ENCODE results near the gene ABCG1.
A peak's percentile ranks its signal among the peaks of the same experiment; 100 is the strongest.

The ABCG1 gene

DNA sequence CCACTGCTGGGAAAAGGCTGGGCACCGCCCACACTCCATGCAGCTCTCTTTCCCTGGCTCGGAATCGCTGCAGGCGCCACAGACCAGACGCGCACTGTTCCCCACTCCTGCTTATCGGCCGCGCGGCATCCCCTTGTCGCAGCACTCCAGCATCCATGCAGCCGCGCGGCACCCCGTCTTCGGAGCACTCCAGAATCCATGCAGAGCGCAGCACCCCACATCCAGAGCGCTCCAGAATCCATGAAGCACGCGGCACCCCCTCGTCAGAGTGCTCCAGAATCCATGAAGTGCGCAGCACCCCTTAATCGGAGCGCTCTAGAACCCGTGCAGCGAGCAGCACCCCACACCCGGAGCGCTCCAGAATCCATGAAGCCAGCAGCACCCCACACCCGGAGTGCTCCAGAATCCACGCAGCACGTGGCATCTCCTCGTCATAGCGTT, 86.8 kb downstream of the ABCG1 start:
- H3K27ac ChIP-seq (ENCODE audit: low read depth, low read length): no peak overlapping the region
- WGBS: 96% methylated on average over 33 of the region's 33 CpGs

DNA sequence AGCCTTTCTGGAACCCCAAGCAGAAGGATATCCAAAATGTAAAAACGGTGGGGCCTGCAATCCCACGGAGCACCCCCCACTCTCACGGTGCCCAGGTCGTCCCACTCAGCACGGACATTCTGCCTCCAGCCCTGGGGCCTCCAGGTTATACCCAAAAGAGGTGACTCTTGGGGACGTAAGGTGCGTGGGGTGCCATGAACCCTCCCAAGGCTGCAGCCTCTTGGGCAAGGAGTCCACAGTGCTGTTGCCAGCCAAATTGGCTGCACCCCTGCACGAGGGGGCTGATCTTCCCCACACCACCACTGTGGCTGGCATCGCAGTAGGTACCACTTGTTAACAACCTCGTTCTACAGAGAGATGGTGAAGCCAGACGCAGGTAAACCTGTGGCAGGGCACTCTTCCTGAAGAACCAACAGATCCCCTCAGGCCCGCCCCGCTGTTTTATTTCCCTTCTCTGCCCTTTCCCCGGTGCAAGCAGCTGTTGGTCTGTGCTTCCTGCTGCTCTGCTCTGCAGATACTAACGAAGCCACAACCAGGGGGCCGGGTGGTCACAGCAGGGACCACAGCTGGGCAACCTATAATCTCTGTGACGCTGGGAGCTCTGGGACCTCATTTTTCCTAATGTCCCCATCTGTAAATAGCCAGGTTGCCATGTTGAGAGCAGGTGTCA, 87.6 kb downstream of the ABCG1 start:
- Histone ChIP-seq H3K9ac (ENCODE audit: low read depth, low read length) (no peak overlapping the region), H3K27ac (ENCODE audit: low read depth, low read length) (no peak overlapping the region), H3K27me3 (ENCODE audit: insufficient read depth, low read length) (0 out of 2 replicates have a peak, but pooled peaks cover 4% of the 10 kb centered on the region), H3K4me3 (ENCODE audit: low read length) (no peak overlapping the region), H3K9me3 (ENCODE audit: insufficient read depth, low read depth, low read length) (no peaks in the 10 kb centered on the region), H3K4me1 (ENCODE audit: insufficient read depth, low read length) (no peaks in the 10 kb centered on the region), H3K36me3 (ENCODE audit: insufficient read depth, low read length) (no peaks in the 10 kb centered on the region)
- 88% methylated on average over 17 of the region's 17 CpGs for WGBS

More for the DNA sequence above, 86.8 kb downstream of the ABCG1 start:
- Histone ChIP-seq H3K9ac (ENCODE audit: low read depth, low read length) (no peak overlapping the region), H3K4me1 (ENCODE audit: insufficient read depth, low read length) (no peaks in the 10 kb centered on the region), H3K4me3 (ENCODE audit: low read length) (no peak overlapping the region), H3K27me3 (ENCODE audit: insufficient read depth, low read length) (0 out of 2 replicates have a peak, but pooled peaks cover 4% of the 10 kb centered on the region), H3K9me3 (ENCODE audit: insufficient read depth, low read depth, low read length) (no peaks in the 10 kb centered on the region), H3K36me3 (ENCODE audit: insufficient read depth, low read length) (no peaks in the 10 kb centered on the region)

DNA sequence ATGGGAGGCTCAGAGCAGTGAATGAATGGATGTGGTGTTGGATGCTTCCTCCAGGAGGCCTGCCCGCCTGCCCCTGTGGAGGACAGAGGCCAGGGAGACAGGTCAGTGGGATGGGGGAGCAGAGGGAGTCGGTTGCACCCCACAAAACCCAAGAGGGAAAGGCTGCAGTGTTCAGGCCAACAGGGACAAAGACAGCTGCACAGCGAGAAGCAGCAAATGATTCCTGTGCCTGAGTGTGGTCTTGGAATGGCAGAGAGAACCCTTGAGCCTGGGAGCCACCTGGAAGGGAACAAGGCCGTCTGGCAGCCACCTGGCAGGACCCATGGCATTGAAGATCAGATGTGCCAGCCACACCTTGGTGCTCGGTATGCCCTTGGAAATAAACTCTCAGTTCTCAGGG, 88.2 kb downstream of the ABCG1 start:
- Histone ChIP-seq H3K27ac (ENCODE audit: low read depth, low read length) (no peak overlapping the region), H3K9me3 (ENCODE audit: insufficient read depth, low read depth, low read length) (no peaks in the 10 kb centered on the region), H3K36me3 (ENCODE audit: insufficient read depth, low read length) (no peaks in the 10 kb centered on the region), H3K4me3 (ENCODE audit: low read length) (no peak overlapping the region), H3K27me3 (ENCODE audit: insufficient read depth, low read length) (0 out of 2 replicates have a peak, but pooled peaks cover 4% of the 10 kb centered on the region), H3K4me1 (ENCODE audit: insufficient read depth, low read length) (no peaks in the 10 kb centered on the region), H3K9ac (ENCODE audit: low read depth, low read length) (no peak overlapping the region)
- WGBS: 90% methylated on average over 5 of the region's 5 CpGs

DNA sequence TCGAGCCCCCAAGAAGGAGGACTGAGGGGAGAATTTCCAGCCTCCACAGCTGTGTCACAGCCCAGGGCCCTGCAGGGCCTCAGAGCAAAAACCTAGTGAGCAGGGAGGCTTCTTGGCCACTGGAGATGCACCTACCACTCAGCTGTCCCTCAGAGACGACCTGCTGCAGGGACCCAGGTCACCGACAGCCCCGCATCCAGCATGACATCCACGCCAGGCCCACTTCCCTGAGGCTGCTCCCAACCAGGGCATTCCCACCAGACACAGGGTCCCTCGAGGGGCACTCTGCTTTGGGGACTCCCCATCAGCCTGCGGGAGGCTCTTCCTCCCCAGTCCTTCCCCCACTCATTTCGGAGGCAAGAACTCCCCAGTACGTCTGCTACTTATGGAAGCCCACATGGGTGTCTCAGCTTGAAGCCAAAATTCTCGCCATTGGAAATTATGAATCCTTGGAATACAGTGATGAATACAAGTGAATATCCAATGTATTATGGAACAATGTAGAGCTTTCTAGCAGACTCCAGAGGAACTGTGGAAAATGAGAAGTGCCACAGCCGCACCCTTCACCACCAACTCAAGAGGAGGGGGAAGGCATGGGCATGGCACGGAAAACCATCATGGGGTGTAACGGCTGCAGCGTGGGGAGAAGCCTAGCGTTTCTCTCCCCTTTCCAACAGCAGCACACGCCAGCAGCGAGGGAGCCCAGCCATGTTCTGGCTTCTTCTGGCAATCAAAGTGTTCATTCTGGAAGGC, 89.4 kb downstream of the ABCG1 start:
- Histone ChIP-seq H3K9ac (ENCODE audit: low read depth, low read length) (no peak overlapping the region), H3K36me3 (ENCODE audit: insufficient read depth, low read length) (no peaks in the 10 kb centered on the region), H3K4me1 (ENCODE audit: insufficient read depth, low read length) (peaks cover 3% of the 10 kb centered on the region), H3K4me3 (ENCODE audit: low read length) (no peak overlapping the region), H3K27me3 (ENCODE audit: insufficient read depth, low read length) (0 out of 2 replicates have a peak, but pooled peaks cover 4% of the 10 kb centered on the region), H3K27ac (ENCODE audit: low read depth, low read length) (no peak overlapping the region), H3K9me3 (ENCODE audit: insufficient read depth, low read depth, low read length) (no peaks in the 10 kb centered on the region)
- WGBS: 92% methylated on average over 17 of the region's 17 CpGs

DNA sequence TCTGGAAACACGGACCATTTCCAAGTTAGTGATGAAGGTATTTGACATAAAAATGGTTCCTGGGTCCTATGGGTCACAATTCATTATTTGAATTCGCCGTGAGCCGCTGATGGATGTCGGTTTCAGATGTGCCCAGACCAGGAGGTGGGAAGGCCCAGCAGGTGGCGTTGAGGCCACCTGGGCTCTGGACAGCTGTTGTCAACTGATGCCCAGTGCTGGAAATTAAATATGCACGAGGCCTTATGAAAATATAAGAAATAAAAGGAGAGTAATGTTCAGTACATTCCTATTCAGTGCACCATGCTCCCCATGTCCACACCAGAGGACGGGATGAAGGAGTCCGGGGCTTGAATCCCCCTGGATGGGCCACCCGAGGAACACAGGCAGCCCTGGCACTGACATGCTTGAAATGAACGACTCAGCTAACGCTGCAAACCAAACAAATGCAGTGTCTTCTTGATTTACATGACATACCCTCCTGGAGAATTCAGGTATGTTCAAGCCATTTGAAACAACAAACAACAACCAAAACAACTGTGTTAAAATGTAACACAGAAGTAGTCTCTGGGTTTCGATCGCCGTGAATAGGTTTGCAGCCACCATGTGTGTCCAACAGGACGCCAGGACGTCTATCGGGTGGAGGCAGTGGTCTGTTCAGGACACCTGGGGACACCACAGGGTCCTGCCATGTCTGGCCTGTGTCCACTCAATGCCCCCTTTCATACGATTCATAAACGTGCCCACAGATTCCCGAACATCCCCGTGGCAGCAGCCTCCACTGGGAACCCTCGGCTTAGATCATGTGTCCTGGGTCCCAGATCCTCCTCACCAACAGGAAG, 90.2 kb downstream of the ABCG1 start:
- no peak overlapping the region for H3K27ac ChIP-seq (ENCODE audit: low read depth, low read length)
- H3K9ac ChIP-seq (ENCODE audit: low read depth, low read length): no peak overlapping the region
- H3K9me3 ChIP-seq (ENCODE audit: insufficient read depth, low read depth, low read length): no peaks in the 10 kb centered on the region
- H3K4me1 ChIP-seq (ENCODE audit: insufficient read depth, low read length): peaks cover 10% of the 10 kb centered on the region
- no peak overlapping the region for H3K4me3 ChIP-seq (ENCODE audit: low read length)
- WGBS: 66% methylated on average over 23 of the region's 23 CpGs
- 0 out of 2 replicates have a peak, but pooled peaks cover 4% of the 10 kb centered on the region for H3K27me3 ChIP-seq (ENCODE audit: insufficient read depth, low read length)
- H3K36me3 ChIP-seq (ENCODE audit: insufficient read depth, low read length): no peaks in the 10 kb centered on the region

DNA sequence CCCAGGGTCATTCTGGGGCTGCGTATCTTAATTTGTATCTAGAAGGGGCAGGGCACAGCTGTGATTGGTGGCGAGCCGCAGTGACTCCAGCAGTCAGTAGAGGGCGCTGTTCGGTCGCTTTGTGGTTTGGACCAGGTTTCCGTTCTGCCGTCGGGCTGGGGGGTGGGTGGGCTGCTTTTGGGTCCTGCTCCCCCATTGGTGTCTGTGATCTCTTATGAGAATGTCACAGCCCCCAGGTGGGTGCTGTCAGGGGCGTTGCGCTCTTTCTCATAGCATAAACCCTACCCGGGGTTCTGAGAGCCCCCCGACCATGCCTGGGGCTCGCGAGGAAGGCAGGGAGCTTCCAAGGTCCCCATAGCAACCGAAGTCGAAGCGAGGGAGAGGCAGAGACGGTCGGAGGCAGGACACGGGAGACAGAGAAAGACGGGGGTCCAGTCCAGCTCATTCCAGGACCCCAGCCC, 90.8 kb downstream of the ABCG1 start:
- H3K36me3 ChIP-seq (ENCODE audit: insufficient read depth, low read length): no peaks in the 10 kb centered on the region
- WGBS: 20% methylated on average over 22 of the region's 22 CpGs
- H3K9ac ChIP-seq (ENCODE audit: low read depth, low read length): no peak overlapping the region

DNA sequence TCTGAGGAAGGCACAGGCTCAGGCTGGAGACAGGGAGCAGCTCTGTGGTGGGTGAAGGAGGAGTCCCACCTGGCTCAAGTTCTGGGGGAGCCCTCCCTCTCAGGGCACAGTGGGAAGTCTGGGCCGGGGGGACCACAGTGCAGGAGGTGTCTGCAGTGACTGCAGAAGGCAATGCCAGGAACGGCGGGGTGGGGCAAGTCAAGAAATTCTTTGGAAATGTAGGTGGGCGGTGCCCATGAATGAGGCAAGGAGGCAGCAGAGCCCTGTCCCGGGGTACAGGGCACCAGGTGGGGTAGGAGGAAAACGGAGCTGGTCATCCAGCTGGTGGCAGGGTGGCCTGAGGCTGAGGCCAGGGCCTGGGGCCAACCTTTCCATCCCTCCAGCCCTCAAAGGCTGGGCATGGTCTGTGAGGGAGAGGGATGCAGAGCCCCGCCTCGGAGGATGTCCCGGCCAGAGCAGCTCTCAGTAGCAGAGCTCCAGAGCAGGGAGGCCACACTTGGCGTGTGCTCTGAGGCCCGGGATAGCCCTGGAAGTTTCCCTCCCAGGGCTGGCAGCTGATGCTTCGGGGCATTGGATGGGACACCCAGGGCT, 91.6 kb downstream of the ABCG1 start:
- 87% methylated on average over 12 of the region's 12 CpGs for WGBS
- Histone ChIP-seq H3K27ac (ENCODE audit: low read depth, low read length) (no peak overlapping the region), H3K9ac (ENCODE audit: low read depth, low read length) (no peak overlapping the region), H3K4me1 (ENCODE audit: insufficient read depth, low read length) (peaks cover 10% of the 10 kb centered on the region), H3K36me3 (ENCODE audit: insufficient read depth, low read length) (no peaks in the 10 kb centered on the region), H3K27me3 (ENCODE audit: insufficient read depth, low read length) (0 out of 2 replicates have a peak, but pooled peaks cover 4% of the 10 kb centered on the region), H3K4me3 (ENCODE audit: low read length) (no peak overlapping the region), H3K9me3 (ENCODE audit: insufficient read depth, low read depth, low read length) (no peaks in the 10 kb centered on the region)

More for the DNA sequence above, 90.8 kb downstream of the ABCG1 start:
- no peaks in the 10 kb centered on the region for H3K9me3 ChIP-seq (ENCODE audit: insufficient read depth, low read depth, low read length)
- peak overlapping the region; percentile 31 for H3K4me3 ChIP-seq (ENCODE audit: low read length)
- H3K4me1 ChIP-seq (ENCODE audit: insufficient read depth, low read length): peaks cover 10% of the 10 kb centered on the region
- H3K27ac ChIP-seq (ENCODE audit: low read depth, low read length): no peak overlapping the region
- 0 out of 2 replicates have a peak, but pooled peaks cover 4% of the 10 kb centered on the region for H3K27me3 ChIP-seq (ENCODE audit: insufficient read depth, low read length)

DNA sequence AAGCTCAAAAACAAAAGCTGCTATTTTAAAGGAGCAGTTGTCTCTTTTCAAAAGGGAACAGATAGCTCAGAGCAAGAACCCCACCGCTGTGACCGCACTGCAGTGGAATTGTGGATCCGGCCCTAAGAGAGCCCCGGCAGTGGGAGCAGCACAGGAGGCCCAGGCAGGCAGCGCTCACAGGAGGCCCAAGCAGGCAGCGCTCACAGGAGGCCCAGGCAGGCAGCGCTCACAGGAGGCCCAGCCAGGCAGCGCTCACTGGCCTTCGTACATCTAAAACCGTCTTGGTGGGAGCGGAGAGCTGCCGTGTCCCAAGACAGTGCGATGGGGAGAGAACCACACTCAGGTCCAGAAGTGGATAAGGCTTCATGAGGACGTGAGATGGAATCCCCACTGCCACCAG, 92.2 kb downstream of the ABCG1 start:
- no peak overlapping the region for H3K27ac ChIP-seq (ENCODE audit: low read depth, low read length)
- 0 out of 2 replicates have a peak, but pooled peaks cover 4% of the 10 kb centered on the region for H3K27me3 ChIP-seq (ENCODE audit: insufficient read depth, low read length)
- H3K36me3 ChIP-seq (ENCODE audit: insufficient read depth, low read length): no peaks in the 10 kb centered on the region
- H3K4me3 ChIP-seq (ENCODE audit: low read length): no peak overlapping the region
- peaks cover 10% of the 10 kb centered on the region for H3K4me1 ChIP-seq (ENCODE audit: insufficient read depth, low read length)
- no peak overlapping the region for H3K9ac ChIP-seq (ENCODE audit: low read depth, low read length)
- no peaks in the 10 kb centered on the region for H3K9me3 ChIP-seq (ENCODE audit: insufficient read depth, low read depth, low read length)
- WGBS: 93% methylated on average over 14 of the region's 14 CpGs

DNA sequence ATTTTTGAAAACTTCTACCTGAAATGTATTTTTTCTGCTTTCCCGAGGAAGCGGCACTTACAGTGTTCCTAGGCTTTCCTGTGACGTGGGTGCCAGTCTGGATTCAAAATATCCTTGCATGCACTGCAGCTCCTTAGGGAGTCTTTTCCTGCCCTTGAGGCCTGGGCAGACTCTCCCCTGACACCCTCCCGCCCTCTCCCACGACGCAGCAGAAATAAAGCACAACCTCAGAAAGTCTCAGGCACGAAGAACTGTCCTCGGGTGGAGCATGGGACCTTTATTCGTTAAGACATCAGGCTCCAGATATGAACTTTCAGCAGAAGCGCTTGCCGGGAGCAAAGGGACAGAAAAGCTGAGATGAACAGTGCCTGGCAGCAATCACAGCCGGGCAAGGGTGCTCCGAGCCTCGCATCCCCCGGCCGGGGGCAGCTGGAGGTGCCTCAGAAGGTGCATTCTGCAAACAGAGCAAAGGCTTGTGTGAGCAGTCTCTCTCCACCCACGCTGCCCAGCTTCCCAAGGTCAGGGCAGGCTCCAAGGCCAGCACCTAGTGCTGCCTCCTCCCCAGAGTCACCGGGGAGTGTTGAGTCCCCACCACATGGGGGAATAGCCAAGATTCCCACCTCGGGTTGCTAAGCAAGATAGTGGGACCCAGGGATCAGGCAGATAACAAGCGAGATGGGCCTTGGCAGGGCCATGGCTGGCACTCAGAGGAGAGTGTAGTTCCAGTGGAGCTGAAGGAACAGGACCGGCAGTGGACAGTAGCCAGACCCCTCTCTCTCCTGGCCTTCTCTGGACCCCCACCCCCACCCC, 93.1 kb downstream of the ABCG1 start:
- no peak overlapping the region for H3K27ac ChIP-seq (ENCODE audit: low read depth, low read length)
- no peak overlapping the region for H3K9ac ChIP-seq (ENCODE audit: low read depth, low read length)
- H3K9me3 ChIP-seq (ENCODE audit: insufficient read depth, low read depth, low read length): no peaks in the 10 kb centered on the region
- H3K27me3 ChIP-seq (ENCODE audit: insufficient read depth, low read length): 0 out of 2 replicates have a peak, but pooled peaks cover 4% of the 10 kb centered on the region
- WGBS: 87% methylated on average over 21 of the region's 21 CpGs
- H3K4me1 ChIP-seq (ENCODE audit: insufficient read depth, low read length): peaks cover 11% of the 10 kb centered on the region
- no peak overlapping the region for H3K4me3 ChIP-seq (ENCODE audit: low read length)
- no peaks in the 10 kb centered on the region for H3K36me3 ChIP-seq (ENCODE audit: insufficient read depth, low read length)

DNA sequence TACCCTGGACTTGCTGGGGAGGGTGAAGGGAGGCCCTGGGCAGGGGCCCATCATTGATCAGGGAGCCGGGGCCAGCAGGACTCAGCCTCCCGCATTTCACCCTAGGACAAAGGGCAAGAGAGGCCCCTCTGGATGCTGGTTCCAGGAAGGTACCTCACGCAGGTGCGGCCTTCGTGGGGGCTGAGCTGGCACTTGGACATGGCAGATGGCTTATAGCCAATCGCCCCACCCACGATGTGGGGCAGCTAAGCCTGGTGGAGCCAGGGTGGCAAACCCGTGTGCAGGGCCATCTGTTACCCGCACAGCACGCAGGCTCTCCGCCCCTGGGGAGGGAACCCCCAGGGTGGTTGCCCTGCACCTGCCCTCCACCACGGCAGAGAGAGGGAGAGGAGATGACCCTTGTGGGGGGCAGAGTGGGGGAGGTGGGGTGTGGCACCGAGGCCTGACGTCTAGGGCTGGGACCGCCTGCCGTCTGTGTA, 93.7 kb downstream of the ABCG1 start:
- H3K4me3 ChIP-seq (ENCODE audit: low read length): no peak overlapping the region
- H3K27me3 ChIP-seq (ENCODE audit: insufficient read depth, low read length): 0 out of 2 replicates have a peak, but pooled peaks cover 4% of the 10 kb centered on the region
- H3K36me3 ChIP-seq (ENCODE audit: insufficient read depth, low read length): no peaks in the 10 kb centered on the region
- H3K9me3 ChIP-seq (ENCODE audit: insufficient read depth, low read depth, low read length): no peaks in the 10 kb centered on the region
- H3K4me1 ChIP-seq (ENCODE audit: insufficient read depth, low read length): peaks cover 17% of the 10 kb centered on the region
- WGBS: 89% methylated on average over 16 of the region's 16 CpGs
- H3K9ac ChIP-seq (ENCODE audit: low read depth, low read length): no peak overlapping the region
- H3K27ac ChIP-seq (ENCODE audit: low read depth, low read length): no peak overlapping the region

Data from HUES64 (cell line).